CD8-positive, alpha-beta memory T cell (primary cell): Measurements from ENCODE around the gene CCDC194. TPM values are rescaled to one million over a fixed set of nuclear protein-coding genes. Genes with fewer than 3 reads are reported as not detected.
A peak's percentile ranks its signal among the peaks of the same experiment; 100 is the strongest.

Source experiments
- CTCF ChIA-PET: fragments of 350-600 bp; sonication (Branson Sonifier 250); formaldehyde crosslinking; loops from one replicate; lab custom pipeline; 2021; ENCODE audit warnings: antibody characterized with exemption; lab: Charles Lee
- POLR2A ChIA-PET: fragments of 350-600 bp; sonication (Branson Sonifier 250); formaldehyde crosslinking; loops from one replicate; lab custom pipeline; 2021; ENCODE audit warnings: antibody characterized with exemption; lab: Charles Lee
- DNase-seq, 5 donors: peaks; one replicate each; pipeline versions ENCODE4 v3.0.0 to v3.0.0-alpha.2; 2020 to 2022; ENCODE audit warnings: mixed read lengths in 1 of 5
- H3K27ac ChIP-seq: one replicate; pipeline ENCODE4 v1.7.0; 2013; ENCODE audit warnings: low read depth, mild to moderate bottlenecking, low read length, moderate library complexity
- H3K27me3 ChIP-seq: 2 replicates; pipeline ENCODE4 v1.7.0; 2013; ENCODE audit warnings: low read length, mild to moderate bottlenecking; ENCODE audit not compliant: insufficient read depth, poor library complexity, severe bottlenecking
- H3K36me3 ChIP-seq: 2 replicates; pipeline ENCODE4 v1.7.0; 2013; ENCODE audit warnings: mild to moderate bottlenecking, low read length, moderate library complexity; ENCODE audit not compliant: insufficient read depth
- H3K4me1 ChIP-seq: 2 replicates; pipeline ENCODE4 v1.7.0; 2013; ENCODE audit warnings: mild to moderate bottlenecking, low read length, moderate library complexity; ENCODE audit not compliant: insufficient read depth
- H3K4me3 ChIP-seq: 2 replicates; pipeline ENCODE4 v1.7.0; 2013; ENCODE audit warnings: mild to moderate bottlenecking, low read length
- H3K9me3 ChIP-seq: 2 replicates; pipeline ENCODE4 v1.7.0; 2013; ENCODE audit warnings: mild to moderate bottlenecking, low read length
- H3K27ac Mint-ChIP-seq, 8 donors: one replicate each; pipeline ENCODE4 v1.8.0; 2020 to 2021; ENCODE audit warnings: mixed read lengths in 8 of 8, mild to moderate bottlenecking in 6 of 8, inconsistent platforms in 3 of 8, moderate library complexity in 3 of 8
- H3K27me3 Mint-ChIP-seq, 2 donors: one replicate each; pipeline ENCODE4 v1.8.0; 2020 to 2021; ENCODE audit warnings: mixed read lengths in 2 of 2, mild to moderate bottlenecking in 1 of 2, moderate library complexity in 1 of 2
- H3K36me3 Mint-ChIP-seq, 3 donors: one replicate each; pipeline ENCODE4 v1.8.0; 2020 to 2021; ENCODE audit warnings: mixed read lengths in 3 of 3, inconsistent platforms in 1 of 3, mild to moderate bottlenecking in 1 of 3
- H3K4me1 Mint-ChIP-seq, 3 donors: one replicate each; pipeline ENCODE4 v1.8.0; 2020 to 2021; ENCODE audit warnings: mixed read lengths in 3 of 3, inconsistent platforms in 1 of 3, mild to moderate bottlenecking in 1 of 3
- H3K4me3 Mint-ChIP-seq, 7 donors: one replicate each; pipeline ENCODE4 v1.8.0; 2020 to 2021; ENCODE audit warnings: mixed read lengths in 7 of 7, mild to moderate bottlenecking in 6 of 7, moderate library complexity in 4 of 7, inconsistent platforms in 2 of 7
- H3K9me3 Mint-ChIP-seq, 5 donors: one replicate each; pipeline ENCODE4 v1.8.0; 2020 to 2022; ENCODE audit warnings: mixed read lengths in 5 of 5, mild to moderate bottlenecking in 3 of 5, moderate library complexity in 2 of 5, inconsistent platforms in 1 of 5
- polyA plus RNA-seq: library from polyadenylated mRNA; unstranded; fragments of 300-500 nt; fragmentation: Illumina TruSeq; gene quantifications from one replicate; pipeline ENCODE4 v1.2.3, GENCODE V29; 2021
- total RNA-seq, 2 experiments: library from RNA; stranded (reverse); gene quantifications; one replicate each; pipeline ENCODE4 v1.2.3, GENCODE V29; 2021

CCDC194 gene
- total and polyA plus RNA-seq, 3 experiments from 2014 or later = 1.1 to 1.5 TPM; not detected in 1

- no peaks in the 10 kb centered on the region for H3K9me3 Mint-ChIP-seq
- ChIA-PET CTCF (interaction anchor here (1.0 to 3.3 kb wide), 6 partner anchors 14 to 92 kb away, joined by 3 to 21 read pairs (median 7); partner anchors contain the start of gene MVB12A), POLR2A (interaction anchor here (1.0 to 2.9 kb wide), 2 partner anchors 14 to 96 kb away, joined by 3 to 25 read pairs; partner anchors contain the start of gene MVB12A)
- peak; percentile 42 to 74 (median 67) for DNase-seq
- H3K4me3 Mint-ChIP-seq = peak within 1 kb of the TSS; percentile 90 to 98 (median 95)
- Histone ChIP-seq H3K9me3 (no peaks in the 10 kb centered on the region), H3K27ac (peak within 1 kb of the TSS; percentile 86), H3K4me1 (peaks cover 17% of the 10 kb centered on the region), H3K4me3 (peak within 1 kb of the TSS; percentile 76), H3K36me3 (no peaks in the 10 kb centered on the region), H3K27me3 (no peaks in the 10 kb centered on the region)
- H3K27me3 Mint-ChIP-seq = no peaks in the 10 kb centered on the region
- peaks cover 35 to 49% (median 36%) of the 10 kb centered on the region in 3 donors for H3K4me1 Mint-ChIP-seq
- H3K27ac Mint-ChIP-seq = peak within 1 kb of the TSS; percentile 87 to 99 (median 92)
- peaks cover 0 to 28% (median 3%) of the 10 kb centered on the region in 3 donors for H3K36me3 Mint-ChIP-seq
Measured at GRCh38 chr19:17405250-17406045, 11.5 kb upstream of the CCDC194 start, which contains the start of gene BST2. Gene BST2 (minus strand): TSS chr19:17405630. CDS start chr19:17405575, 55 bp downstream.

GRCh38 chr19:17404621-17405249 is 10.7 kb upstream of the CCDC194 start:
- Histone ChIP-seq H3K27ac (peak overlapping the region; percentile 86), H3K9me3 (no peaks in the 10 kb centered on the region), H3K4me1 (peaks cover 17% of the 10 kb centered on the region), H3K27me3 (no peaks in the 10 kb centered on the region), H3K4me3 (peak overlapping the region; percentile 76), H3K36me3 (no peaks in the 10 kb centered on the region)
- Mint-ChIP-seq H3K4me1 (peaks cover 35 to 49% (median 36%) of the 10 kb centered on the region in 3 donors), H3K27ac (peak overlapping the region; percentile 87 to 99 (median 92)), H3K27me3 (no peaks in the 10 kb centered on the region), H3K9me3 (no peaks in the 10 kb centered on the region), H3K4me3 (peak overlapping the region; percentile 90 to 98 (median 95)), H3K36me3 (peaks cover 0 to 30% (median 3%) of the 10 kb centered on the region in 3 donors)
- no peak for DNase-seq
- ChIA-PET CTCF (interaction anchor here (1.0 to 3.3 kb wide), 6 partner anchors 14 to 30 kb away, joined by 3 to 21 read pairs (median 7); partner anchors contain the start of gene MVB12A), POLR2A (interaction anchor here (1.0 to 2.9 kb wide), 2 partner anchors 15 to 96 kb away, joined by 3 to 25 read pairs; partner anchors contain the start of gene MVB12A)

GRCh38 chr19:17404015-17404414 is 10.0 kb upstream of the CCDC194 start:
- POLR2A ChIA-PET = interaction anchor here (0.6 kb wide), 1 partner anchor 11 kb away, joined by 3 read pairs; no protein-coding TSS in a partner anchor
- peak overlapping the region; percentile 76 for H3K4me3 ChIP-seq
- no peak for DNase-seq
- no peaks in the 10 kb centered on the region for H3K9me3 Mint-ChIP-seq
- peaks cover 35 to 49% (median 36%) of the 10 kb centered on the region in 3 donors for H3K4me1 Mint-ChIP-seq
- CTCF ChIA-PET = interaction anchor here (1.0 to 1.3 kb wide), 2 partner anchors 15 to 16 kb away, joined by 3 read pairs; partner anchors contain the start of gene MVB12A
- no peaks in the 10 kb centered on the region for H3K9me3 ChIP-seq
- H3K27ac Mint-ChIP-seq = peak overlapping the region; percentile 51 to 99 (median 87)
- no peaks in the 10 kb centered on the region for H3K27me3 Mint-ChIP-seq
- H3K36me3 ChIP-seq = no peaks in the 10 kb centered on the region
- peak overlapping the region; percentile 90 to 98 (median 95) for H3K4me3 Mint-ChIP-seq
- H3K4me1 ChIP-seq = peaks cover 17% of the 10 kb centered on the region
- no peaks in the 10 kb centered on the region for H3K27me3 ChIP-seq
- H3K36me3 Mint-ChIP-seq = peaks cover 0 to 30% (median 3%) of the 10 kb centered on the region in 3 donors
- H3K27ac ChIP-seq = peak overlapping the region; percentile 86

GRCh38 chr19:17402982-17403855 is 9.2 kb upstream of the CCDC194 start:
- H3K27me3 Mint-ChIP-seq = no peaks in the 10 kb centered on the region
- H3K36me3 ChIP-seq = no peaks in the 10 kb centered on the region
- H3K4me1 ChIP-seq = peaks cover 17% of the 10 kb centered on the region
- POLR2A ChIA-PET = no interaction called here
- H3K27ac ChIP-seq = peak overlapping the region; percentile 86
- H3K9me3 Mint-ChIP-seq = no peaks in the 10 kb centered on the region
- CTCF ChIA-PET = interaction anchor here (1.0 to 1.3 kb wide), 2 partner anchors 14 to 16 kb away, joined by 3 read pairs; partner anchors contain the start of gene MVB12A
- H3K4me3 ChIP-seq = no peak overlapping the region
- H3K4me1 Mint-ChIP-seq = peaks cover 35 to 49% (median 36%) of the 10 kb centered on the region in 3 donors
- peaks cover 0 to 32% (median 3%) of the 10 kb centered on the region in 3 donors for H3K36me3 Mint-ChIP-seq
- peak overlapping the region; percentile 90 to 98 (median 95) for H3K4me3 Mint-ChIP-seq
- no peaks in the 10 kb centered on the region for H3K27me3 ChIP-seq
- H3K9me3 ChIP-seq = no peaks in the 10 kb centered on the region
- H3K27ac Mint-ChIP-seq = peak overlapping the region in 6 of 8 donors; percentile 41 to 94 (median 84)
- DNase-seq = peak in 2 of 5 donors; percentile 17 to 21

GRCh38 chr19:17401628-17402027 is 7.6 kb upstream of the CCDC194 start:
- POLR2A ChIA-PET = no interaction called here
- Mint-ChIP-seq H3K9me3 (no peaks in the 10 kb centered on the region), H3K27me3 (no peaks in the 10 kb centered on the region), H3K27ac (peak overlapping the region in 3 of 8 donors; percentile 37 to 75 (median 56)), H3K36me3 (peaks cover 0 to 31% (median 3%) of the 10 kb centered on the region in 3 donors), H3K4me3 (peak overlapping the region in 2 of 7 donors; percentile 54 to 73), H3K4me1 (peaks cover 20 to 33% (median 21%) of the 10 kb centered on the region in 3 donors)
- Histone ChIP-seq H3K27ac (no peak overlapping the region), H3K27me3 (no peaks in the 10 kb centered on the region), H3K4me3 (no peak overlapping the region), H3K4me1 (peaks cover 17% of the 10 kb centered on the region), H3K9me3 (no peaks in the 10 kb centered on the region), H3K36me3 (no peaks in the 10 kb centered on the region)
- CTCF ChIA-PET = no interaction called here
- DNase-seq = no peak

- no peak for DNase-seq
- ChIA-PET POLR2A (no interaction called here), CTCF (interaction anchor here (1.1 kb wide), 1 partner anchor 139 kb away, joined by 3 read pairs; no protein-coding TSS in a partner anchor)
- no peaks in the 10 kb centered on the region for H3K9me3 Mint-ChIP-seq
- H3K4me3 Mint-ChIP-seq = peak overlapping the region in 1 of 7 donors; percentile 85
- H3K4me1 ChIP-seq = peaks cover 15% of the 10 kb centered on the region
- peaks cover 0 to 25% (median 3%) of the 10 kb centered on the region in 3 donors for H3K36me3 Mint-ChIP-seq
- H3K4me3 ChIP-seq = no peak overlapping the region
- no peaks in the 10 kb centered on the region for H3K27me3 Mint-ChIP-seq
- no peaks in the 10 kb centered on the region for H3K27me3 ChIP-seq
- peak overlapping the region in 1 of 8 donors; percentile 66 for H3K27ac Mint-ChIP-seq
- no peaks in the 10 kb centered on the region for H3K9me3 ChIP-seq
- no peak overlapping the region for H3K27ac ChIP-seq
- H3K4me1 Mint-ChIP-seq = peaks cover 13 to 20% (median 17%) of the 10 kb centered on the region in 3 donors
- H3K36me3 ChIP-seq = no peaks in the 10 kb centered on the region
Measured at GRCh38 chr19:17398902-17399527, 5.0 kb upstream of the CCDC194 start.
